HepG2 (cell line): ENCODE results near the gene UPB1. TPM values are rescaled to one million over a fixed set of nuclear protein-coding genes. Genes with fewer than 3 reads are reported as not detected.

Experiments used
- MAF1 ChIP-seq: sonication (generic); formaldehyde crosslinking; IDR thresholded peaks from 2 replicates; pipeline ENCODE4 v1.5.0; 2020; ENCODE audit warnings: missing genetic modification reagents, borderline replicate concordance
- MLXIP ChIP-seq: sonication (generic); formaldehyde crosslinking; IDR thresholded peaks from 2 replicates; pipeline ENCODE4 v1.9.0; 2021; ENCODE audit warnings: missing genetic modification reagents, borderline replicate concordance
- MTA1 ChIP-seq: sonication (generic); formaldehyde crosslinking; IDR thresholded peaks from 2 replicates; pipeline ENCODE4 v1.4.0; 2020; ENCODE audit warnings: missing genetic modification reagents, mild to moderate bottlenecking, borderline replicate concordance
- NR3C1 ChIP-seq: sonication (generic); formaldehyde crosslinking; IDR thresholded peaks from 2 replicates; pipeline ENCODE4 v1.4.0; 2020; ENCODE audit warnings: missing genetic modification reagents
- POGZ ChIP-seq: sonication (generic); formaldehyde crosslinking; IDR thresholded peaks from 2 replicates; pipeline ENCODE4 v1.4.0; 2020; ENCODE audit warnings: mild to moderate bottlenecking, missing genetic modification reagents
- RFXANK ChIP-seq: IDR thresholded peaks from 2 replicates; pipeline ENCODE4 v1.6.1; 2016
- SETDB1 ChIP-seq: sonication (generic); formaldehyde crosslinking; IDR thresholded peaks from 2 replicates; pipeline ENCODE4 v1.5.1; 2020; ENCODE audit warnings: missing genetic modification reagents, mild to moderate bottlenecking, borderline replicate concordance
- SP140L ChIP-seq: sonication (generic); formaldehyde crosslinking; IDR thresholded peaks from 2 replicates; pipeline ENCODE4 v1.4.0; 2020; ENCODE audit warnings: missing genetic modification reagents, borderline replicate concordance
- TAF1 ChIP-seq: sonication (generic); formaldehyde crosslinking; IDR thresholded peaks from 2 replicates; pipeline ENCODE4 v1.4.0; 2020; ENCODE audit warnings: missing genetic modification reagents
- TFDP2 ChIP-seq: sonication (generic); formaldehyde crosslinking; IDR thresholded peaks from 2 replicates; pipeline ENCODE4 v1.4.0; 2020; ENCODE audit warnings: missing genetic modification reagents
- ZBTB43 ChIP-seq: sonication (generic); formaldehyde crosslinking; conservative IDR thresholded peaks from 2 replicates; pipeline ENCODE4 v1.4.0; 2020; ENCODE audit warnings: missing genetic modification reagents
- ZNF331 ChIP-seq: sonication (generic); formaldehyde crosslinking; IDR thresholded peaks from 2 replicates; pipeline ENCODE4 v1.4.0; 2020; ENCODE audit warnings: missing genetic modification reagents
- ZNF335 ChIP-seq: sonication (generic); formaldehyde crosslinking; IDR thresholded peaks from 2 replicates; pipeline ENCODE4 v1.4.0; 2020; ENCODE audit warnings: missing genetic modification reagents
- ZNF33A ChIP-seq: sonication (generic); formaldehyde crosslinking; IDR thresholded peaks from 2 replicates; pipeline ENCODE4 v1.5.1; 2020; ENCODE audit warnings: missing genetic modification reagents, mild to moderate bottlenecking, moderate library complexity, borderline replicate concordance
- ZNF550 ChIP-seq: sonication (generic); formaldehyde crosslinking; IDR thresholded peaks from 2 replicates; pipeline ENCODE4 v1.4.0; 2020; ENCODE audit warnings: mild to moderate bottlenecking, missing genetic modification reagents, borderline replicate concordance
- ZNF562 ChIP-seq: sonication (generic); formaldehyde crosslinking; IDR thresholded peaks from 2 replicates; pipeline ENCODE4 v1.8.0; 2022; ENCODE audit warnings: missing genetic modification reagents, borderline replicate concordance
- ZNF597 ChIP-seq: sonication (generic); formaldehyde crosslinking; IDR thresholded peaks from 2 replicates; pipeline ENCODE4 v1.5.0; 2020; ENCODE audit warnings: missing genetic modification reagents
- ZNF670 ChIP-seq: sonication (generic); formaldehyde crosslinking; IDR thresholded peaks from 2 replicates; pipeline ENCODE4 v1.8.0; 2022; ENCODE audit warnings: mild to moderate bottlenecking, missing genetic modification reagents, borderline replicate concordance
- ZNF766 ChIP-seq: sonication (generic); formaldehyde crosslinking; IDR thresholded peaks from 2 replicates; pipeline ENCODE4 v1.5.0; 2020; ENCODE audit warnings: missing genetic modification reagents, borderline replicate concordance
- polyA plus RNA-seq, 8 experiments: library from polyadenylated mRNA; depleted of rRNA in 3 of 8; stranded (reverse) in 7 of 8; unstranded in 1 of 8; fragments of >200 nt; fragmentation: Illumina TruSeq in 4 of 8; extraction: Trizol in 4 of 8; gene quantifications; 2 replicates each; pipeline versions ENCODE4 v1.2.1 to v1.2.3, GENCODE V29; 2011 to 2016; ENCODE audit warnings: low read depth in 4 of 8, missing spikeins in 1 of 8, mixed read lengths in 1 of 8; ENCODE audit not compliant: insufficient read depth in 1 of 8
- total RNA-seq, 5 experiments: library from RNA; depleted of rRNA; stranded (reverse); fragments of >200 nt; fragmentation: Illumina TruSeq; extraction: Trizol; gene quantifications; 2 replicates each; pipeline ENCODE4 v1.2.3, GENCODE V29; 2016; ENCODE audit warnings: low read depth in 1 of 5
- TF ChIP-seq, protein P1 (sequence below): sonication (generic); formaldehyde crosslinking; IDR thresholded peaks from 2 replicates; pipeline ENCODE4 v1.4.0; 2020; ENCODE audit warnings: missing genetic modification reagents
- TF ChIP-seq, protein P2 (sequence below): IDR thresholded peaks from 2 replicates; pipeline ENCODE4 v1.6.1; 2016; ENCODE audit warnings: missing genetic modification reagents, missing compliant biosample characterization

UPB1 gene
- total and polyA plus RNA-seq, 2 of the 13 experiments (the other 11 are each of a cell fraction or from before 2014, with no cell fraction given): 0.38 to 1.2 TPM

DNA sequence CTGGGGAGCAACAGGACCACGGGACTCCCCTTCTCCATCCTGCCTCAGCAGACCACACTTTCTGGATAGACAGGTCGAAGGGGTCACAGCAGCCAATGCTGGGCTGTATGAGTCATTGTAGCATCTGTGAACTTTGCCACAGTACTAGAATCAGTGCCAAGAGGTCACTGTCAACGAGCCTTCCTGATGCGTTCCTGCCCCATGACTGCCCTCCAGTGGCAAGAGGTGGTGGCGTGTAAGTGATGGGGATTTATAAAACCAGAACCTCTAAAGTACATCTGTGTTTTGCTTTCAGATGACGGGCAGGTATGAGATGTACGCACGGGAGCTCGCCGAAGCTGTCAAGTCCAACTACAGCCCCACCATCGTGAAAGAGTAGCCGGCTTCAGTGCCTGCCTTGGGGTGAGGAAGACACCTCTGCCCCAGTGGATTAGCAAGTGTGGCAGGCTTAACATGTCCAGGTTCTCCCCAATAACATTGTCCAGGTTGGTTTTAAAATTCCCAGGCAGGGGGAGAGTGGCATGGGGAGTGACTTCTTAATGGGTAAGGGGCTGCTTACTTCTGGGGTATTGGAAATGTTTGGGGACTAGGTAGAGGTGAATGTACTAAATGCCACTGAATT lies 30.4 kb downstream of the UPB1 start (continued):
- TF ChIP-seq TFDP2 (no peak), RFXANK (peak; percentile 63; the same call in 1 of the 2 replicates), POGZ (CRISPR knock-in tag) (peak; percentile 28), ZNF597 (no peak), ZNF335 (CRISPR knock-in tag) (0 out of 2 replicates have a peak, but pooled peaks have one; percentile 46), NR3C1 (CRISPR knock-in tag) (no peak), SP140L (CRISPR knock-in tag) (no peak), ZNF670 (CRISPR knock-in tag) (no peak), ZNF550 (CRISPR knock-in tag) (no peak), ZNF766 (no peak), ZBTB43 (CRISPR knock-in tag) (no peak), MTA1 (CRISPR knock-in tag) (0 out of 2 replicates have a peak, but pooled peaks have one; percentile 20), TAF1 (CRISPR knock-in tag) (no peak), MAF1 (no peak), SETDB1 (CRISPR knock-in tag) (no peak), ZNF562 (no peak), MLXIP (CRISPR knock-in tag) (no peak), ZNF33A (no peak), ZNF331 (CRISPR knock-in tag) (peak; percentile 83)
- TF ChIP-seq, protein P1, sequence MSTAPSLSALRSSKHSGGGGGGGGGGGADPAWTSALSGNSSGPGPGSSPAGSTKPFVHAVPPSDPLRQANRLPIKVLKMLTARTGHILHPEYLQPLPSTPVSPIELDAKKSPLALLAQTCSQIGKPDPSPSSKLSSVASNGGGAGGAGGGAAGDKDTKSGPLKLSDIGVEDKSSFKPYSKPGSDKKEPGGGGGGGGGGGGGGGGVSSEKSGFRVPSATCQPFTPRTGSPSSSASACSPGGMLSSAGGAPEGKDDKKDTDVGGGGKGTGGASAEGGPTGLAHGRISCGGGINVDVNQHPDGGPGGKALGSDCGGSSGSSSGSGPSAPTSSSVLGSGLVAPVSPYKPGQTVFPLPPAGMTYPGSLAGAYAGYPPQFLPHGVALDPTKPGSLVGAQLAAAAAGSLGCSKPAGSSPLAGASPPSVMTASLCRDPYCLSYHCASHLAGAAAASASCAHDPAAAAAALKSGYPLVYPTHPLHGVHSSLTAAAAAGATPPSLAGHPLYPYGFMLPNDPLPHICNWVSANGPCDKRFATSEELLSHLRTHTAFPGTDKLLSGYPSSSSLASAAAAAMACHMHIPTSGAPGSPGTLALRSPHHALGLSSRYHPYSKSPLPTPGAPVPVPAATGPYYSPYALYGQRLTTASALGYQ (CRISPR knock-in tag): no peak
- TF ChIP-seq, protein P2, sequence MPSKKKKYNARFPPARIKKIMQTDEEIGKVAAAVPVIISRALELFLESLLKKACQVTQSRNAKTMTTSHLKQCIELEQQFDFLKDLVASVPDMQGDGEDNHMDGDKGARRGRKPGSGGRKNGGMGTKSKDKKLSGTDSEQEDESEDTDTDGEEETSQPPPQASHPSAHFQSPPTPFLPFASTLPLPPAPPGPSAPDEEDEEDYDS: peak; percentile 50; the same call in 1 of the 2 replicates
